Measurements from ENCODE around the gene HACD4. TPM values are rescaled to one million over a fixed set of nuclear protein-coding genes. Genes with fewer than 3 reads are reported as not detected.

Gene HACD4
- total RNA-seq, 1 donor from 2014 or later, result 0.89 TPM

DNA sequence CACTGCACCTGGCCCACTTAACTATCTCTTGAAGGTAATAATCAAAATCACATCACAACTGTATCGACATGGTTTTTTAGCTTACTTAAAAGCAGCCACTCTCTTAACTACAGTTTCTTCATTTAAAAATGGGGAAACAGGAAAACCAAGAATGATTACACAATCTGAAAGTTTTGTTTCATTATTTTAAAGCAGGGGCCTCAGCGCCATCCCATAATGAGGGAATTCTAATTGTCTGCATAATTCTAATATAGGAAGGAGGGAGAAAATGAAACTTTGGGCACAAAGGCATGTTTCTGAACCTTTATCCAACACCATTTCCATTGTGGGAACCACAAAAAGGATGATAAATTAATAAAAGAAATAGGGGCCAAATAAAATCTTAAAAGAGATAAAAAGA is 7.6 kb downstream of the HACD4 start:
- no peak for DNase-seq
- ATAC-seq, result no peak
- intact Hi-C loops (cut with micrococcal nuclease), result no loop called here

DNA sequence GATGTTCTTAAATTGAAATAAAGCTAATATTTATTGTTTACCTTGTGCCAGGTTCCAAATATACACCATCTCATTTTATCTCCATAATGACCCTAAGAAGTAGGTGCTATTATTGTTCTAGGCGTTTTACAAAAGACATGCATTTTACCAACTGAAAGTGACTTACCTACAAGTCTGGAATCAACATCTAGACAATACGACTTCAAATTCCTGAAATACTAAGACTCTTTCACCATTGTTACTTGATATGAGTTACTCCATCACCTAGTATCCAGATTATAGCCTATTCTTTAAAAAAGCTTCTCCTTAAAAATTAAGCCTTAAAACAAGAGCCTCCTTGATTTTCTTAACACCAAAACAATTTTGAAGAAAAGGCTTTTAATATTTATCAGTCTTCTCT is 13.3 kb downstream of the HACD4 start:
- intact Hi-C loops (cut with micrococcal nuclease), result no loop called here
- ATAC-seq, result no peak

DNA sequence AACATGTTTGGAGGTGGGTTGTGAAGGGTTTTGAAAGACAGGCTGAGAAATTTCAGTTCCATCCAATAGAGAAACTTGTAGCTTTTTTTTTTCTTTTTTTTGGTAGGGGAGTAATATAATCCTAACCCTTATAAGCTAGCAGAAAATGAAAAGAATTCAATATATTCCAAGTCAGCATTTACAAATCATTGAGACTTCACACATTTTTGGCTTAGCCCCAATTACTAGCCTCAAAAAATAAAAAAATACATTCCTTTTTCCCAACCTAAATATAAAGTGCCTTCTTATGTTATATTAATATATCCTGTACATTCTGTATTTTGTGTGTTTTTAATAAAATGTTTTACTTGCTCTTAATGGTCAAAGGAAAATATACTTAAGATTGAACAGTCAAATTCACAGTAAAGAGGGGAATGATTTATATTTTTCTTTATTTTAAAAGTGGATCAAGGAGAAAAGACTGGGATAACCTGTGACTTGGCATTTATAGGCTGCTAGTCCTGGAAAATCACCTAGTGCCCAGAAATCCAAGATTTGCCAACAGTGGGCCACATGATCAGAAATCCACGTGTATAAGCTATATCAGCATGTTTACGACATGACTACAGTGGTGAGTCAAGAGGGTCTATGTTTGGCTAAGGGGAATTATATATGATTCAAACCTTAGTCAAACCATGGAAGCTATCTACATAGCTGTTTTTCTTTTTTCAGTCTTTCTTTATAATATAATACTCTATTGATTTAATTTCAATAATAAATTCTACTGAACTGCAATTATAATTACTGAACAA is 14.5 kb downstream of the HACD4 start:
- no peak for DNase-seq
- intact Hi-C loops (cut with micrococcal nuclease), result no loop called here
- ATAC-seq, result no peak

More for the DNA sequence above, 13.3 kb downstream of the HACD4 start:
- DNase-seq, result no peak

DNA sequence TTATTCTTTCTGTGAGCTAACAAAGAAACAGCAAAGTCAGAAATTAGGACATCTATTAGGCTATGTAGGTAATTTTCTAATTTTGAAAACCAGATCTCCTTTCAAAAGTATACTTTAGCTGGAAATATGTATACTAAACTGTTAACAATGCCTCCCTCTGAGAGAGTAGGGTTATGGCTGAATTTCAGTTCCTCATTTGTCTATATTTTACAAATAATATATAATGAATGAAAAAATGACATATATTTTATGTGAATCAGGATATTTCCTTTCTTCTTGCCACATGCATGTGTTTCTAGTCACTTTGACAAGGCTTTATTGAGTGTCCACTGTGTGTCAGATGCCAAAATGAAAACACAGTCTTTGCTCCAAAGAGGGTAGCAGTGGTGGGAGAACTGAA is 15.4 kb downstream of the HACD4 start:
- ATAC-seq, result no peak
- no peak for DNase-seq
- intact Hi-C loops (cut with micrococcal nuclease), result no loop called here

DNA sequence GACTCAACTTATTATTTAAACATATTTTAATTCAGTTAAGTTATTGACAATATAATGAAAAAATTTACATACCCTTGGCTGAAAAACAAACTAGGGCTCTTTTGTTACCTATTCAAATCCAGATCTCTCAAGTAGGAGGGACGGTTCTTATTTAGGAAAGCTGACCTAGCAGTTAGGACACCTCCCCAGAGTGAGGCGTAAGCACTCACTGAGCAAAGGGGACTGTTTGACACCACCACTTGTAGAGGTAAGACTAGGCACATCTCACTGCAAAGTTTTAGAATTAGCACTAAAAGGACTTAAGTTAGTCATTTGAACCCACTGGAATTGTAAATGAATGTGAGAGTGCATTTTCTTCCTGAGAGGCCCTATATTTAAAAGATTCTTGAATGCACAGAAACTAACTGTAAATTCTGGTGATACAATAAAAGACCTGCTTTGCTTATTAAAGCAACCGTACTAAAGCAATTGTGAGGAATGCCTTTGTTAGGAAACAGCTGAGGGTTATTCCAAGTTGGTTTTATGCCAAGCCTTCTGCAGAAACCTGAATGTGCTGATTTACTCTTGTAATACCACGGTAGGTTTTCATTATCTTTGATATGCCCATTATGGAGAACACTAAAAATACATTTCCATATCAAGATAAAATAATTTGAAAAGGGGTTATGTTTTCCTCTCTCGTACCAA is 16.2 kb downstream of the HACD4 start:
- DNase-seq (no peak), ATAC-seq (no peak)
- intact Hi-C loops (cut with micrococcal nuclease), result no loop called here

DNA sequence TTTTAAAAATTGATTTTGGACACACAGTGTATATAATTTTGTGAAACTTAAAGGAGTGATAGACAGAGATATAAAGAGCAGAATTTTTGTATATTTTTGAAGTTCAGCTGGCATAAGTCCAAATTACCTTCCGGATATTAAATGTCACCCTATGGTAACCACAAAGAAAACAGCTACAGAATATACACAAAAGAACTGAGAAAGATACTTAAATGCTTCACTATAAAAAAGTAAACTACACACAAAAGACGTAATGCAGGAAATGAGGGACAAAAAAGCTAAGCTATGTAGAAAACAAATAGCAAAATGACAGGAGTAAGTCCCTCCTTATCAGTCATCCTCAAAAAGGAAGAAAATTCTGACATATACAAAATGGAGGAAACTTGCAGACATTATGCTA is 29.4 kb downstream of the HACD4 start:
- intact Hi-C loops (cut with micrococcal nuclease), result no loop called here
- ATAC-seq, result no peak
- no peak for DNase-seq

DNA sequence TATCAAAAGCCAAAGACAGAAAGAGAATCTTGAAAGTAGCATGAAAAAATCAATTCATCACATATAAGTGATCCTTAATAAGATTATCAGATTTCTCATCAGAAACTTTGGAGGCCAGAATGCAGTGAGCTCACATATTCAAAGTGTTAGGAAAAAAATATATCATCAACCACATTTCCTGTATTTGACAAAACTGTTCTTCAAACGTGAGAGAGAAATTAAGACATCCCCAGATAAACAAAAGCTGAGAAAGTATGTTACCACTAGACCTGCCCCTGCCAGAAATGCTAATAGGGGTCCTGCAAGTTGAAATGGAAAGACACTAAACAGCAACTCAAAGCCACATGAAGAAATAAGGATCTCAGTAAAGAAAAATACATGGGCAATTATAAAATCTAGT is 29.9 kb downstream of the HACD4 start:
- ATAC-seq (no peak), DNase-seq (no peak)
- intact Hi-C loops (cut with micrococcal nuclease), result no loop called here

DNA sequence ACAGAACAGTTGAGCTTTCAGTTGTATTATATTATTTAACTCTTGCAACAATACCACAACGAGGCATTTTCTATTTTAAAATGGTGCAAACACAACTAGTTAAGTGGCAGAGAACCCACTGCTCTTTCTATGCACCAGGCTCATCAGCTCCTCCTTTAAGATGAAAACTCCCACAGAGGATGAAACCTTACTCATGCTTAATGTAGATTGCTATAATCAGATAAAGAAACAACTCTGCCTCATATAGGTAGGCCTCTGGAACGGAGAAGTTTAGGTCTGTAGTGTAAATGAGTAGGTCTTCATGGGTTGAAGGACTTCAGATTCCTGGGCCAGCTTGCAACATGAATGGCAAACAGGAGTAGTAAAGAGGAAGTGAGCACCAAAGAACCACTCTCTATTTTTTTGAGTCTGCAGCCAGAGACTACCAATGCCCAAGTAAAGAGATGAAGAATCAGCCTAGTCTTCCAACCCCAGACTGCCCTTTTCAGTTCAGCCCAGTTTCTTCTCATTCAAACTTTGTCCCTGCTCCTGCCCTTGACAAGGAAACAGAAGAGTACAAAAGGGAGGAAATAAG is 33.9 kb downstream of the HACD4 start:
- intact Hi-C loops (cut with micrococcal nuclease), result no loop called here
- no peak for ATAC-seq
- DNase-seq, result no peak

DNA sequence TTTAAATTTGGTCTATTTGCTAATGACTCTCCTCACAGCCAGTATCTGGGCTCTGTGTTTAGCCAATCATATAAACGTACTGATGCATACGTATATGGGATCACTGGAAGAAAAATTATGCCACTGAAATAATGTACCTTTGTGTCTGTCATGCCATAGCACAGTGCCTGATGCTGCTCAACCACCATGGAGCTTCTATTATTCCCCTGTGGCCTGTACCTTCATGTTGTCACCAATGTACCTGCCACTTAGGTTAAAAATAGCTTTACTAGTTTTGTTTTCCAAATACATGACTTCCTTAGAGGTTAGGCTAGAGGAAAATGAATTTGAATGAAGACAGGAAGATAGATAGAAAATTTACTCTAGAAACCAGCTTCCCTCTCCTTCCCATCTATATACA is 34.6 kb downstream of the HACD4 start:
- DNase-seq (no peak), ATAC-seq (no peak)
- intact Hi-C loops (cut with micrococcal nuclease), result no loop called here

DNA sequence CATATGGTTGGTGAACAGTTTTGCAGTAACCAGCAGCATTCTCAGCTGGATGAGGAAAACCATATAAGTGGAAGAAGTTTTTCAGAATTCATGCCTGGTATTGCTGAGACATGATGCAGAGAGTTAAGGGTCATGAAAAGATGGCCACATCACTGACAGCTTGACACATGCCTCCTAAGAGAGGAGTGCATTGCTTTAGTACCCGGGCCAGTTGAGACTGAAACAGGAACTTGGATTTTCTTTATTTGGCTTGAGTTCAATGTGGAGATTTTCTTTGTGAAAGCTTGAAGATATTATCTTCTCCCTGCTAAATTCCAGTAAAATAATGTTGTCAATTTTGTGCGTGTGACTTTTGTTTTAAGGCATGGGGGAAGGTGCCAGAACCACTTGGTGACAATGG is 35.8 kb downstream of the HACD4 start:
- no peak for DNase-seq
- no peak for ATAC-seq
- intact Hi-C loops (cut with micrococcal nuclease), result no loop called here

DNA sequence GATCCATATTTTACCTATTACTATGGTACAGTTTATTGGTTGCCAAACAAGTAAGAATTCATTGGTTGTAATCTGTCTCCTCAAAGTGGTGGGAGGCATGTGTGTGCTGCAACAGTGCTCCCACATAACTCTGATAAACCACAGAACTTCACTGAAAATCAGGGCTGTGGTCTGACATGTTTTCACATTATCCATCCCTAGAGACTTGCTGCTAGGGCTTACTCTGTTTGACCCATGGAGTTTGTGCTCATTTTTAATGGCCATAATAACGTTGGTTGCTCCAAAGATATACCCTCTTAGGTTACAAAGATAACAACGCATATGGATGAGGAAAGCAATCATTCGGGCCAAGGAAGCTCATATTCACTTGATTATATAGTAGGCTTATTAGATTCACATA is 37.0 kb downstream of the HACD4 start:
- intact Hi-C loops (cut with micrococcal nuclease), result no loop called here
- no peak for DNase-seq
- no peak for ATAC-seq

DNA sequence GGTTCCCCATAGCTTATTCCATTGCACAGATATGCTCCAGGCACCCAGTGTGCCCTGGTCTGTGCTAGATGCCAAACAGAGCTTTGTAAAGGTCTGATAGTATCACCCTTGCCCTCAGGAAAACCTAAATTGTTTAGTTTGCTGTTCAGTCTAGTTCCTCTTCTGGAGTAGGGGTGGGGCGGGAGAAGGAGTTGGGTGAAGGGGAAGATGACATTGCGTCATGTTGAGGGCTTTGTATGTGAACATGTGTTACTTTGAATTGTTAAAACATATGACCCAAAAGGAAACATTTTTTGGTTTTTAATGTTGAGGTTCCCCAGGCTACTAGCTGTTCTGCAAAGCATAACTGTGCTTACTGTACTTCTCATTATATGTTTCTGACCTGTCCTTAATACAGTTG is 40.6 kb downstream of the HACD4 start:
- intact Hi-C loops (cut with micrococcal nuclease), result no loop called here
- DNase-seq, result no peak
- peak; percentile 81 for ATAC-seq

DNA sequence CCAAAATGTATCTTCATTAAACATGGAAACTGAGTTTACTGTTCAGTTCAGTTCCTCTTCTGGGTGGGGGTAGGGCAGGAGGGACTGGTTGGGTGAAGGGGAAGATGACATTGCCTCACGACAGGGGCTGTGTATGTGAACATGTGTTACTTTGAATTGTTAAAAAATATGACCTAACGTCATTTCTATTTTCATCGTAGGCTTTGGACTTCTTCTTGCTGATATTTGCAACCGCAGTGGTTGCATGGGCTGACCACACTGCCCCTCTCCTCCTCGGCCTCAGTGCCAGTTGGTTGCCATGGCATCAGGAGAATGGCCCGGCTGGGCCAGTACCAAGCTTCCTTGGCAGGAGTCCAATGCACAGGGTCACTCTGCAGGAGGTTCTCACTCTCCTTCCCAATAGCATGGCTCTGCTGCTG is 41.5 kb downstream of the HACD4 start:
- DNase-seq, result peak; percentile 52
- intact Hi-C loops (cut with micrococcal nuclease), result no loop called here

DNA sequence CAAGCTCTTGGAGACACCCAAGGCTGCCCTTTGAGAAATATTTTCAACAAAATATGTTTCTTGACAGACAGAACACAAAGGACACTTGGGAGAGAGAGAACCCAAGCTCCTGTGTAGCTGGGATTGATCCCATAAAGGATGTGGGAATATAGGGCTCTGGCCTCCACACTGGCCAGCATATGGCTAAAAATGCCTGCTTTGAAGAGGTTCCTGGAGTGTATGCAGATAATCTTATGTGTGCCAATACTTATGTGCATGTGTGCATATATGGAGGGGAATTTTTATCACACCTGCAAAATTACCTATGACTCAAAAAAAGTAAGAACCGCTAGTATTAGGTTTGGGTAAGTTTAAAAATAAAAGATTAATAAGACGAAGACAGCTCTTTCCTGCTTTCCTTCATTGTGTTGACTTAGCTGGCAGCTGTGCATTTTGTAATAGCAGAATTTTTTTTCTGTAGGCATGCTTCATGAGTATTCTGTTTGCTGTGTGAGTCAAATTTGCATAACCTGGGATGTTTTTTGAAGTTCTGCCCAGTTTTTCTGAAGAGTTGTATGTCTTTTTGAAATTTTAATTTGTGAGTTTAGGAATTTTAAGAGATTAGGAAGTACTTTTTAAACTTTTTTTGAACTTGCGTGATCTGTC is 42.6 kb downstream of the HACD4 start:
- DNase-seq, result no peak
- intact Hi-C loops (cut with micrococcal nuclease), result no loop called here
- ATAC-seq, result no peak

More for the DNA sequence above, 41.5 kb downstream of the HACD4 start:
- peak; percentile 74 for ATAC-seq

DNA sequence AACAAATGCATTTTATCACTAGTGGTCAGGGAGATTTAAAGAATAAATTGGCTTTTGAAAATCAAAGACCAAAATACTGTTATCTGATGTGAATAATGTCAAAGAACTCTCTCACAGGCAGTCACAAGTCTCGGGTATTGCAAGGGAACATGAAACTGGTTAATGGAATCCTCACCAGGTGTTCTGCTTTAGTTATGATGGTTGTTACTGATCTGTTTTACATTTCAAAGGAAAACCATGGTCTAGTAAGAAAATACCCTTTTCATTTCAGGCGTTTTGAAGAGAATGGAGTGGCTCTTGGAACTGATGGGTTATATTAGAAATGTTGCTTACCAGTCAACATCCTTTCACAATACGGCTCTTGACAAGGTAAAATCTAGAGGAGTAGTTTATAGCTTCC is 43.4 kb downstream of the HACD4 start:
- no peak for DNase-seq
- ATAC-seq, result no peak
- intact Hi-C loops (cut with micrococcal nuclease), result no loop called here

DNA sequence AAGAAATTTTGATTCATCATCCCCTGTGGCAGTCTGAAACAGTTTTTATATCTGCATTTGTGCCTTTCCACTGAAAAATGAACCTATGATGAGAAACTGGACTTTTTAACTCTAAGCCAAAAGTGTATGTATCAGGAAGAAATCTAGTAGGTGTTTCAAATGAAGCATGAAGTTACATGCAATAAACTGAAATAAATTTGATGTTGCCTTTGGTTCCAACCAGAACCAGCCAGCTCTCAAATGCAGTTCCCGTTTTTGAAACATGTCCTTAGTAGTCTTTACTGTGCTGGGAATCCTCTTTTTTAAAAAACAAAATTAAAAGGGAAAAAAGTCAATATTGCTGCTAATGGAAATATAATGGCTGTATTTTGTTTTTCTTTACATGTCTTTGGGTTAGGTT is 43.9 kb downstream of the HACD4 start:
- ATAC-seq (no peak), DNase-seq (no peak)
- intact Hi-C loops (cut with micrococcal nuclease), result no loop called here

DNA sequence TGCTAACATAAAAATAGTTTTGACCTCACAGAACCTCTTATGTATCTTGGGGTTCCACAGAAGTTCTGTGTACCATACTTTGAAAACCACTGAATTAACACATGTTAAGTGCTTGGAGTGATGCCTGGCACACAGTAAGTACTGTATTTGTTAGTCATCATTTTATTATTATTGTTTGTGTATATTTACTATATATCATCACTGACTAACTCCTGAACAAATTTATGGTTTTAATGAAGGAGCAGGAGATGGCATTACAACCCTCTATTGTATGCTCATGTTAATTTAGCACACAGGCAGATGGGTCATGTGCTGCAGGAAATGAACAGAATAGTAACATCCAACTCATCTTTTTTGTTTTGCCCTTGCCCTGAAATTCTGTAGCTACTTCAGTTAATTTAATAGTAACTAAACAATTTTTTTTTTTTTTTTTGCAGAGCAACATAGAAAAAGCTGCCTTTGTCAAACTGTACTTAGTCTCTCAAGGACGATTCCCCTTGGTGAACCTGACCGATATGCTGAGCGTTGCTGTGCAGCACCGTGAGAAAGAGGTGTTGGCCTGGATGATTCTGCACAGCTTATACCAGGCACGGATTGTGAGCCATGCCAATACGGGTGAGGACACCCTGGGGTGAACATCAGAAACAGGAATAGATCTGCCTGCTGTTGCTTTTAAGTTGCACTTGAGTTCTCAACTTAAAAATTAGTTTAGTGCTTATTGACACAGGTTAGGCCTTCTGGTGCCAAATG is 45.4 kb downstream of the HACD4 start:
- ATAC-seq, result no peak
- intact Hi-C loops (cut with micrococcal nuclease), result no loop called here
- DNase-seq, result no peak

DNA sequence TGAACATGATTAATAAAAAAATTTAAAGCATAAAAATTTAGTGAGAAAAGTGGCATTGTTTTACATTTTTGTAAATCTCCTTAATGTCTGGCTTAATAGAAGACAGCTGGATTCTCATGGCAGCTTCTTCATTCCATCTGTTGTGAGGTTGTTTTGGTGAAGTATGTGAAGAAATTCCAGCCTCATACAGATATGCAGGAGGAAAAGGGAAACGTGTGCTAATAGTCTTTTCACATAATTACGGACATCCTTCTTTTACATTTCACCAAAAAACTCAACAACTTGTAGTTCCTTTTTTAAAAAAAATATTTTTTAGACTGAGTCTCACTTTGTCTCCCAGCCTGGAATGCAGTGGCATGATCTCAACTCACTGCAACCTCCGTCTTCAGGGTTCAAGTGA is 46.9 kb downstream of the HACD4 start:
- DNase-seq (no peak), ATAC-seq (no peak)
- intact Hi-C loops (cut with micrococcal nuclease), result no loop called here

DNA sequence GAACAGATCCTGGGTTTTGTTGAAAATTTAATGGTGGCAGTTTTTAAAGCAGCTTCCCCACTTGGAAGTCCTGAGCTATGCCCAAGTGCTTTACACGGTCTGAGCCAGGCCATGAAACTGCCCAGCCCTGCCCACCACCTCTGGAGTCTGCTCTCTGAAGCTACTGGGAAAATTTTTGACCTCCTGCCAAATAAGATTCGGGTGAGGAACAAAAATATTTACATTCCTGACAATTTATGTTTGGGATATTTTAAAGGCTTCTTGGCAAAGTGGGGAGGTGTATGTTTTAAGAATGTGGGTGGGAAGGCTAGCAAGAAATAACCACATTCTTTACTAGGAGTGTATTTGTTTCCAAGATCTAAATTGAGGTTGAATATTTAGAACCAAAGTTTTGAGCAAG is 50.0 kb downstream of the HACD4 start:
- ATAC-seq (no peak), DNase-seq (no peak)
- intact Hi-C loops (cut with micrococcal nuclease), result no loop called here

Data from left ventricle myocardium superior (tissue), 1 donor.